GM19351 (cell line): ENCODE measurements around the gene FBXL17.
A peak's percentile ranks its signal among the peaks of the same experiment; 100 is the strongest.
"Not testable (repeated sequence)": the region's sequence is repeated elsewhere in the genome, so short reads cannot be mapped to it uniquely, and the experiment has no call there.

Experiments
- ATAC-seq: cut with Tn5 transposase; IDR thresholded peaks from one replicate; pipeline ENCODE4 v1.9.1; 2021; ENCODE audit warnings: mild to moderate bottlenecking, moderate library complexity; ENCODE audit not compliant: unreplicated experiment

The FBXL17 gene

GRCh38 chr5:108381954-108382783, at the start of gene FBXL17:
FBXL17 (minus strand) TSS chr5:108382098.
- peak; percentile 69 for ATAC-seq

GRCh38 chr5:108430931-108431608, 49.2 kb upstream of the FBXL17 start:
- no peak for ATAC-seq

- ATAC-seq = no peak
These were observed 39.8 kb upstream of the FBXL17 start for GRCh38 chr5:108421713-108422112.

GRCh38 chr5:108420755-108421154, 38.9 kb upstream of the FBXL17 start:
- ATAC-seq = no peak

DNA sequence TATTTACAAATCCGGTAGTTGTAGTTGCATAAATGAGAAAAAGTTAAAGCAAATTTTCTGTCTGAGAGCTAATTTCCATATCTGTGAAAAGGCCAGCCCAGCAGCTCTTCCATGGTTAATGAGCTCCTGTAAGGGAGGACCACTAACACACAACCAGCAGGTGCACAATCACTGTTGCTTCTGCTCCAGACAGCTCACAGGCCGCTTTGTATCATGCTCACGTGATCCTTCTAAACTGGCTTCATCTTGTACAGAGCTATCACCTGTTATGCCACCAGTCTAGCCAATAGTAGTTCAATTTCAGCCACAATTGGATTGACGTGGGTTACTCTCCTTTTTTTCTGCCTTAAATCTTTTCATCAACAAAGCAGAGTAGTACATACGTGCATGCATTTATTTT, 38.3 kb upstream of the FBXL17 start:
- ATAC-seq = no peak

- ATAC-seq = no peak
These were observed 36.3 kb upstream of the FBXL17 start for GRCh38 chr5:108418197-108418596.

DNA sequence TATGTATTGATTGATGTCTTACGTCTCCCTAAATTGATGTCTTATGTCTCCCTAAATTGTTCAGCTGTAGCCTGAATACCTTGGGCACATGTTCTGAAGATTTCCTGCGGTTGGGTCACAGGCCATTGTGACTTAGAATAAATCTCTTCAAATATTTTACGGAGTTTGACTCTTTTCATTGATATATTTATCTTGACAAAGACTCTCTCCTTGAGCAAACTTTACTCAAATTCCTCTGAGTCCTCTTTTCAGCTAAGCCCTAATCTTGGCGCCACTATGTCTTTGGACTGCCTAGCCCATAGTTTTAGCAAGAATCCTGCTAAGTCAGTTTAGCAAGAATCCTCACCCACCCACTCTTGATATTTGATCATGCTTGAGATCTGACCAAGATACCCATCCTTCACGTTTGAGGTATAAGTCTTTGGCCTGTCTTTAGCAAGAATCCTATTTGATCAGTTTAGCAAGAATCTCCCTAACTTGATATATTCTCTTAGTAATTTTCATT, 35.3 kb upstream of the FBXL17 start:
- no peak for ATAC-seq

- no peak for ATAC-seq
These were observed 33.8 kb upstream of the FBXL17 start for GRCh38 chr5:108415726-108416125.

GRCh38 chr5:108409786-108410185, 27.9 kb upstream of the FBXL17 start:
- ATAC-seq = no peak

DNA sequence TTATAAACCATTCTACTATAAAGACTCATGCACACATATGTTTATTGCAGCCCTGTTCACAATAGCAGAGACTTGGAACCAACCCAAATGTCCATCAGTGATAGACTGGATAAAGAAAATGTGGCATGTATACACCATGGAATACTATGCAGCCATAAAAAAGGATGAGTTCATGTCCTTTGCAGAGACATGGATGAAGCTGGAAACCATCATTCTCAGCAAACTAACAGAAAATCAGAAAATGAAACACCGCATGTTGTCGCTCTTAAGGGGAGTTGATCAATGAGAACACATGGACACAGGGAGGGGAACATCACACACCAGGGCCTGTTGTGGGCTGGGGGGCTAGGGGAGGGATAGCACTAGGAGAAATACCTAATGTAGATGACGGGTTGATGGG, 23.3 kb upstream of the FBXL17 start:
- not testable (repeated sequence) for ATAC-seq

DNA sequence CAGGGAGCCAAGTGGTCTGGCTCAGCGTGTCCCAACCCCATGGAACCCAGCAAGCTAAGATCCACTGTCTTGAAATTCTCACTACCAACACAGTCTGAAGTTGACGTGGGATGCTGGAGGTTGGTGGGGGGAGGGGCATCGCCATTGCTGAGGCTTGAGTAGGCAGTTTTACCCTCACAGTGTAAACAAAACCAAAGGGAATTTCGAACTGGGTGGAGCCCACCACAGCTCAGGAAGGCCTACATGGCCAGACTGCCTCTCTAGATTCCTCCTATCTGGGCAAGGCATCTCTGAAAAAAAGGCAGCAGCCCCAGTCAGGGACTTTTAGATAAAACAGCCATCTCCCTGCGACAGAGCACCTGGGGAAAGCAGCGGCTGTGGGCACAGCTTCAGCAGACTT, 17.1 kb upstream of the FBXL17 start:
- no peak for ATAC-seq

GRCh38 chr5:108396837-108397236, 14.9 kb upstream of the FBXL17 start:
- not testable (repeated sequence) for ATAC-seq

DNA sequence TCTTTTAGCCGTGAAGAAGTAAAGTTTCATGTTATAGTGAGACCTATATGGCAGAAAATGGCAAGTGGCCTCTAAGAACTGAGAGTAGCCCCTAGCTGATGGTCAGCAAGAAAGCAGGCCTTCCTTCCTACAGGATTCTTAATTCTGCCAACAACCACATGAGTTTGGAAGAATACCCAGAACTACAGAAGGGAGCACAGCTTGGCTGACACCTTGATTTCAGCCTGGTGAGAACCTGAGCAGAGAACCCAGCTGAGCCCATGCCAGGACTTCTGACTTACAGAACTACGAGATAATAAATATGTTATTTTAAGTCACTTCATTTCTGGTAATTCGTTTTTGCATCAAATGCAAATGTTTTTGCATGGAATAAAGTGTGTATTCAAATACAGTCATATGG, 5.9 kb upstream of the FBXL17 start:
- no peak for ATAC-seq

DNA sequence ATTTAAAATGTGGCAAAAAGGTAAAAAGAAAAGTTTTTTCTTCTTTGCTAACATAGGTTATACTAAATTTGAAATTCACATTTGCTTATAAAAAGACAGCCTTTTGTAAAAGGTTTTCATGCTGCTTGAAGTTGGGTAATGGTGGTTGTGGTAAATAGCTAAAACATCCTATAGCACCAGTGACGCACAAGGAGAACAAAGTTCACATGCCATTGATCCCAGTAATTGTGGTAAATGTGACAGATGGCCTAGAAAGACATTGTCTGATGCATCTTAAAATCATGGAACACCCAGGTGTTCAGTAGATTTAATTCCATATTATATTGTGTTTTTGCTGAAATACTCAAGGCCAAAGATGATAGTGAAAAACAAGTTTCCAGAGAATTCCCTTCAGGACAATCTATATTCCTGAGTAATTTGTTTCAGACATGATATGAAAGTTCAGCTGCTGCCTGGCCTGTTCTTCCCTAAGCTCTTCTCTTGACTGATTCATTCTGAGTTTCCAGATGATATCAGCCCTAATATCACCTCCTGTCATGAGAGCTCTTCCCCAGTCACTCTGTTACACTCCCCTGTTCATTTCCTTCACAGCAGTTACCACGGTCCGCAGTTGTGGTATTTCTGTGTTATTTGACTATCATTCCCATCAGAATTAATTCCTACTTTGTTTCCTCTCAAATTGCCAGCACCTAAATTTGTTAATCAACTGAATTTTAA, 4.6 kb upstream of the FBXL17 start:
- no peak for ATAC-seq

- no peak for ATAC-seq
These were observed 2.8 kb upstream of the FBXL17 start for GRCh38 chr5:108384741-108385140.

DNA sequence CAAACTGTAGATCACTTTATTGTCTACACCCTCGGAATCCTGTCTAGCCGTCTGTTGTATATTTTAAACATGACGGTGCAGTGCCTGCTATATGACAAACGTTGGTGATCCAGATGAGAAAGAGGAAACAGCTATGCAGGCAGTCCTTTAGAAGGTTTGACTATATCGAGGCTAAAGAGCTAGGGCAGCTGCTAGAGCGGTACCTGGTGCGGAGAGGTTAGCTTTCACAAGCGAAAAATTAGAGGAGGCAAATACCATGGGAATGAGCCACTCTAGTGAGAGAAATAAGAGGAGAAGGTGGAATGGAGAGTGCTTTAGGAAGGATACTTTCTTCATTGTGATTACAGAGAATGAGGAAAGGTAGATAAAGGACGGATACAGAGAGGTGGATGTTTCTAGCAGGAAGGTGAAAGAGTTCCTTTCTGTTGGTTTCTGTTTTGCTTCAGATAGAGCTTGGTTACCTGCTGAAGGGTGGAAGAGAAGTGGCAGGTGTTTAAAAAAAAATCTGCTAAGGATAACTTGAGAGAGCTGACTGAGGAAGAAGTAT, 959 bp upstream of the FBXL17 start:
- ATAC-seq = peak; percentile 8

GRCh38 chr5:108381350-108381953, 446 bp downstream of the FBXL17 start:
- peak; percentile 45 for ATAC-seq

DNA sequence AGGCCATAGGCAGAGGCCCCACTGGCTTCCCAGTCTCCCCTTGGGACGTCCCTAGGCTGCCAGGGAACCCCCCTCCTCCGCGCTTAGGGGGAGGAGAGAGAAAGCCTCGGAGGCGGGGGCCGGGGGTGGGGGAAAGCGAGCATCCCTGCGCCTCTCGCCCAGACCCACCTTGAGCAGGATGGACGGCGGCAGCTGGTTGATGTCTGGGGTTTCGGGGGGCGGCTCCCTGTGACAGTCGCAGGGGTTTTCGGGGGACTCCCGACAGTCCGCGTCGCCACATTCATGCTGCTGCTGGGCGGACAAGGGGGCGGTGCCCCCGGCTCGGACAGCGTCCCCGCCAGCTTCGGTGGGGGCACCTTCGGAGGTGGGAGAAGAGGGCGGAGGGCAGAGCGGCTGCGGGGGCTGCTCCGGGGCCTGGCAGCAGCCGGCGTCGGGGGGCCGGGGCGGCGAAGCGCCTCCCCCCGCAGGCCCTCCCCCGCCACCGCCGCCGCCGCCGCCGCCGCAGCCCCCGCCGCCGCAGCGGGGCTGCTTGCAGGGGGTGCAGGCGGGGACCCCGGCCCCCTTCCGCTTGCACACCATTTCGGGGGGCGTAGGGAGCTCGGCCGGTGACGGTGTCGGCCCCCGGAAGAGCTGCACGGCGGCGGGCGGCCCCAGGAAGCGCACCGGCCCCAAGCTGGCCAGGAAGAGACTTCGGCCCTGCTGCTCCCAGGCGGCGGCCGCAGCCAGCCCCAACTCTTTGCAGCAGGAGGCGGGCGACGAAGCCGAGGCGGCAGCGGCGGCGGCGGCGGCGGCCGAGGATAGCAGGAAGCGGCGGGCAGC, 1.2 kb downstream of the FBXL17 start:
- peak; percentile 28 for ATAC-seq

- ATAC-seq = no peak
These were observed 2.0 kb downstream of the FBXL17 start for GRCh38 chr5:108379722-108380530.
